GM18858 (cell line): ENCODE measurements around the gene SLC28A1.
"Not testable (repeated sequence)": the region's sequence is repeated elsewhere in the genome, so short reads cannot be mapped to it uniquely, and the experiment has no call there.

Experiments used
- ATAC-seq: cut with Tn5 transposase; IDR thresholded peaks from one replicate; pipeline ENCODE4 v1.9.1; 2021; ENCODE audit not compliant: unreplicated experiment

SLC28A1 gene

GRCh38 chr15:84908564-84908963 lies 24.1 kb downstream of the SLC28A1 start:
- no peak for ATAC-seq

GRCh38 chr15:84909029-84909428 lies 24.6 kb downstream of the SLC28A1 start:
- ATAC-seq: no peak

GRCh38 chr15:84909782-84910181 lies 25.3 kb downstream of the SLC28A1 start:
- no peak for ATAC-seq

GRCh38 chr15:84910928-84911623 lies 26.6 kb downstream of the SLC28A1 start:
- no peak for ATAC-seq

GRCh38 chr15:84911879-84912660 lies 27.6 kb downstream of the SLC28A1 start:
- ATAC-seq: no peak

GRCh38 chr15:84913360-84913723 lies 28.9 kb downstream of the SLC28A1 start:
- no peak for ATAC-seq

GRCh38 chr15:84914351-84914750 lies 29.9 kb downstream of the SLC28A1 start:
- ATAC-seq: no peak

GRCh38 chr15:84914909-84915605 lies 30.6 kb downstream of the SLC28A1 start:
- peak; percentile 97 for ATAC-seq

GRCh38 chr15:84915606-84915958 lies 31.1 kb downstream of the SLC28A1 start:
- no peak for ATAC-seq

GRCh38 chr15:84917452-84917851 lies 33.0 kb downstream of the SLC28A1 start:
- ATAC-seq: no peak

- ATAC-seq: no peak
Measured at GRCh38 chr15:84919106-84919667, 34.7 kb downstream of the SLC28A1 start.

GRCh38 chr15:84921121-84921520 lies 36.7 kb downstream of the SLC28A1 start:
- no peak for ATAC-seq

- ATAC-seq: no peak
Measured at GRCh38 chr15:84922530-84922929, 38.1 kb downstream of the SLC28A1 start.

- no peak for ATAC-seq
Measured at GRCh38 chr15:84924077-84924731, 39.7 kb downstream of the SLC28A1 start.

- ATAC-seq: not testable (repeated sequence)
Measured at GRCh38 chr15:84924821-84925569, 40.5 kb downstream of the SLC28A1 start.

GRCh38 chr15:84925906-84926305 lies 41.4 kb downstream of the SLC28A1 start:
- no peak for ATAC-seq

GRCh38 chr15:84926491-84927230 lies 42.2 kb downstream of the SLC28A1 start:
- ATAC-seq: no peak

- no peak for ATAC-seq
Measured at GRCh38 chr15:84928843-84929168, 44.3 kb downstream of the SLC28A1 start.

GRCh38 chr15:84929795-84930603 lies 45.5 kb downstream of the SLC28A1 start:
- no peak for ATAC-seq
